HG03280 (cell line): ENCODE data around the gene CPSF3.

Experiments
- ATAC-seq: cut with Tn5 transposase; IDR thresholded peaks from one replicate; pipeline ENCODE4 v1.9.1; 2021; ENCODE audit warnings: mild to moderate bottlenecking, moderate library complexity; ENCODE audit not compliant: unreplicated experiment

The CPSF3 gene

DNA sequence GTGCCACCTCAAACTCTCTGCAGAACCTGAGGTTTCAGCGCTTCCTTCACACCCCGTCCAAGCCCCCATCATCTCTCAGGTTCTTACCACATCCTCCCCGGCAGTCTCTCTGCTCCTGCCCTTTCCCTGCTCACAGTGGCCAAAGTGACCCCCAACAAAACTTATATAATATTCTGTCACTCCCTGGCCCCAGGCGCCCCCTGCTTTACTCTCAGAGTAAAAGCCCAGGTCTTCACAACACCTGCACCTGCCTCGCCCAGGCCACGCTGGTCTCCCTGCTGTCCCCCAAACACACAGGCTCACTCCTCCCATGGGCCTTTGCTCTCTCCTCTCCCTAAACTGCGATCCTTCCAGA lies 6.5 kb upstream of the CPSF3 start:
- no peak for ATAC-seq

DNA sequence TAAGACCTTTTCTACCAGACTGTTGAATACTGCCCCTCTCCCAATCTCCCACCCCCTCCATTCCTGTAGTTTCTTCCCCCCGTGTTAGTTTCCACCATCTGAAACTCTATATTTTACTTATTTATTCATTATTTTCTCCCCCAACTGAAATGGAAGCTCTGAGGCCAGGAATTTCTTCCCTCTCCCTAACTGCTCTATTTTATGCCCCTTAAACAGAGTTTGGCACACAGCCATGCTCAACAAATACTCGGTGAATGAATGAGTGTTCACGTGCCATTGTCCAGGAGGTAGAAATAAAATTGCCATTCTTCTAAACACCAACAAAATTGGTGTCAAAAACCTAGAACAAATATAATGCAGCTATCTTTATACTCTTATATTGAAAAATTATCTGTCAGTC lies 5.7 kb upstream of the CPSF3 start:
- ATAC-seq: no peak

- no peak for ATAC-seq
These were observed 4.7 kb upstream of the CPSF3 start for GRCh38 chr2:9418746-9419145.

DNA sequence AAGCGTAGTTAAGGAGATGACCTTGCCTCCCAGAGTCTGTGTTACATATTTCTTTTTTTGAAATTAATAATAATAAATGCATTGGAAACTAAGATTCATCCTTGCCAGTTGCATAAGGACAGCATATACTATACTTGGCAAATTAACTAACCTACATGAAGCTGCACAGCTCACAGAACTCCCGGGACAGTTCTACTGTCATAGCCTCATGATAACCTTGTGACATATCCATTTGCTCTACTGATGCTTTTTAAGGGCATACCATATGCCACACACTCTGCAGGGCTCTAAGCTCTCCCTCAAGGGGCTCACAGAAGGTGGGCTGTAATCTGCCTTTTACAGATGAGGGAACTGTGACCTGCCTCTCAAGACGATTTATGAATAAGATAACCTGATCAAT lies 3.9 kb upstream of the CPSF3 start:
- no peak for ATAC-seq

GRCh38 chr2:9420495-9420894 lies 3.0 kb upstream of the CPSF3 start:
- ATAC-seq: no peak

GRCh38 chr2:9422321-9423099 lies 944 bp upstream of the CPSF3 start:
- ATAC-seq: peak; percentile 29

GRCh38 chr2:9423922-9424272 lies 443 bp downstream of the CPSF3 start:
- ATAC-seq: peak; percentile 4

- ATAC-seq: no peak
These were observed 1.2 kb downstream of the CPSF3 start for GRCh38 chr2:9424447-9425164.

- ATAC-seq: no peak
These were observed 5.6 kb downstream of the CPSF3 start for GRCh38 chr2:9428965-9429577.

GRCh38 chr2:9430316-9431293 lies 7.2 kb downstream of the CPSF3 start:
- no peak for ATAC-seq

- ATAC-seq: no peak
These were observed 11.0 kb downstream of the CPSF3 start for GRCh38 chr2:9434489-9434888.

DNA sequence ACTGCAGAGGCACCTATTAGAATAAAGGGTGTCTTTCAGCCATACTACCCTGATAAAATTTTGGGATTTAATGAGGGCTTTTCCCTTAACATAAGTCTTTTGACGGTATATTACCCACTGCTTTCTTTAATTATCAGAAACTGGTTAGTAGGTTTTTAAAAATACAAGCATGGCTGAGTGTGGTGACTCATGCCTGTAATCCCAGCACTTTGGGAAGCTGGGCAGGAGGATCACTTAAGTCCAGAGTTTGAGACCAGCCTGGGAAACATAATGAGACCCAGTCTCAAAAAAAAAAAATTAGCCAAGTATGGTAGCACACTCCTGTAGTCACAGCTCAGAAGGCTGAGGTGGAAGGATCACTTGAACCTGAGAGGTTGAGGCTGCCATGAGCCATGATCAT lies 16.1 kb downstream of the CPSF3 start:
- no peak for ATAC-seq

DNA sequence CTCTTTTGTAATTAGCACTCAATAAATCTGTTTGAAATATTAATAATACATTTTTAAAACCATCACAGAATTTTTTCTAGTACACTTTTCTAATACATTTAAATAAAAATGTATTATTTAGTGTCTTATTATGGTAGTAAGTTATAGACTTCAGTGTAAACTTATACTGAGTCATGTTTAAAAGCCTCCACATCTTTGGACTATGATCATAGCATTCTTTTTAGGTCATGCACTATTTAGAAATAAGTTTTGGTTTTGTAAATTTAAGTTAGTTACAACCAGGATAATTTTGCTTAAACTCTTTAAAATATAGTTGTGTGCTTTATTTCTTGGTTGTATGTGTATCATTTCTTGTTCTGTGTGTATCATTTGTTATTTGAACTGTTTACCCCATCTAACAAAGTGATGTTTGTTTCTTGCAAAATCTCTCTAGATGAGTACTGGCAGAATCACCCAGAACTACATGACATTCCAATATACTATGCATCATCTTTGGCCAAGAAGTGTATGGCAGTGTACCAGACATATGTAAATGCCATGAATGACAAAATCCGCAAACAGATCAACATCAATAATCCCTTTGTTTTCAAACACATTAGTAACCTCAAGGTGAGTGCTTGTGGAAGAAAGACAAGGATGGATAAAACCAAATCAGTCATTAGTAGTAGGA lies 16.7 kb downstream of the CPSF3 start:
- no peak for ATAC-seq

GRCh38 chr2:9441556-9441955 lies 18.1 kb downstream of the CPSF3 start:
- no peak for ATAC-seq

DNA sequence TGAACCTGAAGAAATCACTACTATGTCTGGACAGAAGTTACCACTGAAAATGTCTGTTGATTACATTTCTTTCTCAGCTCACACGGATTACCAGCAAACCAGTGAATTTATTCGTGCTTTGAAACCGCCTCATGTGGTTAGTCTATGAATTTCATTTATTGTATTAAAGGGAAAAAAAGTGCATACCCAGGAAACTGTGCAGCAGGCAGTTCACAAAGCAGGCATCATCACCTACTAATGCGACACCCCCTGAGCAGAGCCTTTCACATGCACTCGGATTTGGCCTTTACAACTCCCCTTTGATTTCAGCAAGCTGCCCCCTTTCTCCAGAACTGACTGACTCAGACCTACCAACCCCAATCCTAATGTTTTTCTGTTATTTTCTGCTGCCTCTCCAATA lies 20.1 kb downstream of the CPSF3 start:
- ATAC-seq: no peak

GRCh38 chr2:9445089-9445488 lies 21.6 kb downstream of the CPSF3 start:
- ATAC-seq: no peak

DNA sequence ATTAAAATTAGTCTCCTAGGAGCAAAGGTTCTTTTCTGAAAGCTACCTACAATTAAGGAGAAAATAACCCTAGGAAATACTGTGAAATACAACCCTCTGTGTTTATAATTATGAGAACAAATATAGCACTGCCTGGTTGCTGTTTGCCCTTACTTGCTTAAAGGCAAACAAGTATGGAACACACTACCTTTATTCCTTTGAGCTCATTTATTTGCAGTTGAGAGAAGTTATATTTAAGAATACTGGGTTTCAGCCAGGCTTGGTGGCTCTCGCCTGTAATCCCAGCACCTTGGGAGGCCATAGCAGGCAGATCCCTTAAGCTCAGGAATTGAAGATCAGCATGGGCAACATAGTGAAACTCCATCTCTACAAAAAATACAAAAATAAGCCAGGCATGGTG lies 27.8 kb downstream of the CPSF3 start:
- ATAC-seq: no peak

DNA sequence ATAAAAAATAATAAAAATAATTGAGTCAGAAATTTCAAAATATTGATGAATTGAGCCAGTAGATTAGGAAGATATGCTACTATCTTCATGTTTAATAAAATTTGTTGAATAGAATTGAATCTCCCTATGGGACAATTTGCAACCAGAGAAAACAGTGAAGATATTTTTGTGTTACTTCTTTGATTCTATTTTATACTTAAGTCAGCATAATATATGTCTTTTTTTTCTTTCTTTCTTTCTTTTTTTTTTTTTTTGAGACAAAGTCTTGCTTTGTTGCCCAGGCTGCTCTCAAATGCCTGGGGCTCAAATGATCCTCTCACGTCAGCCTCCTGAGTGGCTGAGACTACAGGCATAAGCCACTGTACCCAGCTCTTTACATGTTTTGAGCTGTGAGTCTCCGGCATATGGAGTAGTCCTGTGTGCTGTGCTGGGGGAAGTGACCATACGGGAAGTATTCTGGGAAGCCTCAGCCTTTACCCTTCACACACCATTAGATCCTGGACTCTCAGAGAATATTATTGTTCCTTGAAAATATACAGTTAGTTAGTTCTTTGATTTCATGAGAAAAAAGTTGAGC lies 37.1 kb downstream of the CPSF3 start:
- no peak for ATAC-seq

GRCh38 chr2:9461079-9461478 lies 37.6 kb downstream of the CPSF3 start:
- ATAC-seq: no peak

DNA sequence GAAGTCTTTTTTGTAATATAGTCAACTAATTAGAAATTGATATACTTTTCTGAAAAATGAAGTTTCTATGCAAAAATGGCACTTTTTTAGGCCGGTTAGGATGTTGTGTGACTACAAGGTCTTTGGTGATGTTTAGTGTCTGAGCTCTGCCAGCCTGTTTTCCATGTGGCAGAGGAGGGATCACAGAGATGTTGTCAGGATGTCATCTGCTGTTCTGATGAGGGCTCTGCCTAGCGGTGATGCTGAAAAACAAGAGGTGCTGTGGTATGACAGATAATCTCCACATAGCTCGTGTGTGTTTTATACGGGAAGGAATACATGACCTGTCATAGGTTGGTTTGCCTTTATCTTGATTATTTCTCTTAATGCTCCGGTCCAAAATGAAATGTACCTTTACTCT lies 38.9 kb downstream of the CPSF3 start:
- no peak for ATAC-seq
